ENCODE results near the gene DMPK. TPM values are rescaled to one million over a fixed set of nuclear protein-coding genes. Genes with fewer than 3 reads are reported as not detected.

Gene DMPK
- total and polyA plus RNA-seq, 2 of the 4 experiments (the other 2 are of a cell fraction), result 7.9 to 50.7 TPM

GRCh38 chr19:45793876-45794275 is 11.6 kb upstream of the DMPK start:
- no peak overlapping the region for H3K4ac ChIP-seq (ENCODE audit: low read depth, low read length)
- H3K9ac ChIP-seq (ENCODE audit: low read depth, low read length), result no peak overlapping the region
- no peak overlapping the region for H3K4me2 ChIP-seq (ENCODE audit: low read depth, low read length)
- 80% methylated on average over 2 of the region's 6 CpGs; no CpG with 5 or more reads in 1 of the 2 experiments for WGBS, 2 experiments (ENCODE audit: extremely low coverage in 2 of 2, insufficient read length in 1 of 2)
- intact Hi-C loops (cut with micrococcal nuclease) (no loop called here), in situ Hi-C loops (cut with MboI; ENCODE audit: low sequenced_read_pairs) (no loop called here), dilution Hi-C loops (cut with HindIII; ENCODE audit: low sequenced_read_pairs, unreplicated experiment) (no loop called here)
- no peak overlapping the region for H2BK15ac ChIP-seq (ENCODE audit: low read depth, low read length)
- DNase-seq (no peak), ATAC-seq (ENCODE audit: low read depth) (no peak)
- H2AK5ac ChIP-seq (ENCODE audit: low read depth, low read length), result no peak overlapping the region
- H3K27me3 ChIP-seq (ENCODE audit: control insufficient read depth, insufficient read depth, low read length), result no peaks in the 10 kb centered on the region
- ChIA-PET POLR2A (ENCODE audit: unreplicated experiment) (interaction anchor here (1.5 kb wide), 1 partner anchor 12 kb away, joined by 13 read pairs; the partner anchor contains the start of gene DMPK), CTCF (no interaction called here)
- H3K27ac ChIP-seq (ENCODE audit: insufficient read depth, low read length), result no peak overlapping the region
- H2BK20ac ChIP-seq (ENCODE audit: low read depth, low read length), result no peak overlapping the region
- no peak overlapping the region for H2BK5ac ChIP-seq (ENCODE audit: low read depth, low read length, poor library complexity, severe bottlenecking)
- no peak for TF ChIP-seq MAFK (IDR thresholded peaks at IDR 0.05; ENCODE audit: low read depth, low read length)
- TF ChIP-seq MXI1 (IDR thresholded peaks at IDR 0.05; ENCODE audit: borderline replicate concordance, low read depth, low read length), result no peak
- no peak for TF ChIP-seq RCOR1 (IDR thresholded peaks at IDR 0.05; ENCODE audit: insufficient replicate concordance, low read length)
- TF ChIP-seq, protein P1, sequence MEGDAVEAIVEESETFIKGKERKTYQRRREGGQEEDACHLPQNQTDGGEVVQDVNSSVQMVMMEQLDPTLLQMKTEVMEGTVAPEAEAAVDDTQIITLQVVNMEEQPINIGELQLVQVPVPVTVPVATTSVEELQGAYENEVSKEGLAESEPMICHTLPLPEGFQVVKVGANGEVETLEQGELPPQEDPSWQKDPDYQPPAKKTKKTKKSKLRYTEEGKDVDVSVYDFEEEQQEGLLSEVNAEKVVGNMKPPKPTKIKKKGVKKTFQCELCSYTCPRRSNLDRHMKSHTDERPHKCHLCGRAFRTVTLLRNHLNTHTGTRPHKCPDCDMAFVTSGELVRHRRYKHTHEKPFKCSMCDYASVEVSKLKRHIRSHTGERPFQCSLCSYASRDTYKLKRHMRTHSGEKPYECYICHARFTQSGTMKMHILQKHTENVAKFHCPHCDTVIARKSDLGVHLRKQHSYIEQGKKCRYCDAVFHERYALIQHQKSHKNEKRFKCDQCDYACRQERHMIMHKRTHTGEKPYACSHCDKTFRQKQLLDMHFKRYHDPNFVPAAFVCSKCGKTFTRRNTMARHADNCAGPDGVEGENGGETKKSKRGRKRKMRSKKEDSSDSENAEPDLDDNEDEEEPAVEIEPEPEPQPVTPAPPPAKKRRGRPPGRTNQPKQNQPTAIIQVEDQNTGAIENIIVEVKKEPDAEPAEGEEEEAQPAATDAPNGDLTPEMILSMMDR (conservative IDR thresholded peaks at IDR 0.05; ENCODE audit: low read depth, low read length), result no peak
- TF ChIP-seq MAZ (IDR thresholded peaks at IDR 0.05; ENCODE audit: borderline replicate concordance, low read depth, low read length), result no peak
- TF ChIP-seq, protein P2, sequence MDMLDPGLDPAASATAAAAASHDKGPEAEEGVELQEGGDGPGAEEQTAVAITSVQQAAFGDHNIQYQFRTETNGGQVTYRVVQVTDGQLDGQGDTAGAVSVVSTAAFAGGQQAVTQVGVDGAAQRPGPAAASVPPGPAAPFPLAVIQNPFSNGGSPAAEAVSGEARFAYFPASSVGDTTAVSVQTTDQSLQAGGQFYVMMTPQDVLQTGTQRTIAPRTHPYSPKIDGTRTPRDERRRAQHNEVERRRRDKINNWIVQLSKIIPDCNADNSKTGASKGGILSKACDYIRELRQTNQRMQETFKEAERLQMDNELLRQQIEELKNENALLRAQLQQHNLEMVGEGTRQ (IDR thresholded peaks at IDR 0.05; ENCODE audit: low read depth, low read length), result no peak
- no peak for TF ChIP-seq BHLHE40 (IDR thresholded peaks at IDR 0.05; ENCODE audit: low read depth, low read length)
- TF ChIP-seq NFE2L2 (IDR thresholded peaks at IDR 0.05; ENCODE audit: low read depth, low read length), result no peak
- no peak for TF ChIP-seq POLR2A (IDR thresholded peaks at IDR 0.05; ENCODE audit: low read depth, low read length)
- TF ChIP-seq RFX5 (IDR thresholded peaks at IDR 0.05; ENCODE audit: low read depth, low read length), result no peak
- TF ChIP-seq RAD21 (IDR thresholded peaks at IDR 0.05; ENCODE audit: low read length), result no peak
- TF ChIP-seq CEBPB (IDR thresholded peaks at IDR 0.05; ENCODE audit: low read depth, low read length), result no peak
- TF ChIP-seq CHD1 (IDR thresholded peaks at IDR 0.05; ENCODE audit: low read depth, low read length), result no peak
- TF ChIP-seq ELK1 (IDR thresholded peaks at IDR 0.05; ENCODE audit: borderline replicate concordance, low read depth, low read length), result no peak
- no peak for TF ChIP-seq FOS (IDR thresholded peaks at IDR 0.05; ENCODE audit: low read depth, low read length)
- TF ChIP-seq SMC3 (IDR thresholded peaks at IDR 0.05; ENCODE audit: low read depth, low read length), result no peak
- BruUV-seq (replicated peaks), result no TSS peak
- no peak overlapping the region for H4K91ac ChIP-seq (ENCODE audit: insufficient read depth, low read depth, low read length)
- peaks cover 4% of the 10 kb centered on the region; the same call in 1 of the 2 replicates for H4K20me1 ChIP-seq (ENCODE audit: insufficient read depth, low read length)
- peaks cover 6% of the 10 kb centered on the region for H3K4me1 ChIP-seq (ENCODE audit: control insufficient read depth, insufficient read depth, low read length)
- H3K14ac ChIP-seq (replicated peaks; ENCODE audit: low read depth, low read length), result no peak overlapping the region
- H3K23ac ChIP-seq (ENCODE audit: low read depth, low read length), result no peak overlapping the region
- H2AFZ ChIP-seq (replicated peaks; ENCODE audit: low read length, poor library complexity), result no peak overlapping the region
- no peak overlapping the region for H3K4me3 ChIP-seq (ENCODE audit: insufficient read depth, low read depth, low read length)
- H4K8ac ChIP-seq (ENCODE audit: low read depth in 2 of 2, low read length in 2 of 2), result no peak overlapping the region
- H2BK120ac ChIP-seq (ENCODE audit: low read depth, low read length), result no peak overlapping the region
- H3K36me3 ChIP-seq (ENCODE audit: control insufficient read depth, insufficient read depth, low read length), result peaks cover 12% of the 10 kb centered on the region
- peaks cover 5% of the 10 kb centered on the region for H3K9me1 ChIP-seq (ENCODE audit: insufficient read depth, low read length)
- H3K9me3 ChIP-seq (ENCODE audit: control insufficient read depth, insufficient read depth, low read length), result no peaks in the 10 kb centered on the region
- H2AK9ac ChIP-seq (replicated peaks; ENCODE audit: low read depth, low read length, poor library complexity), result no peak overlapping the region
- no peak overlapping the region for H3K56ac ChIP-seq (ENCODE audit: extremely low read depth, insufficient read depth, low read length)
- no peak overlapping the region for H4K5ac ChIP-seq (ENCODE audit: low read depth, low read length)
- H3K18ac ChIP-seq (ENCODE audit: low read depth, low read length), result no peak overlapping the region
- peaks cover 9 to 30% of the 10 kb centered on the region in 2 experiments for H3K79me1 ChIP-seq (ENCODE audit: low read depth in 1 of 2, low read length in 2 of 2)
